Suprapubic skin (tissue), 4 donors: ENCODE data around the gene GRIN1. TPM values are rescaled to one million over a fixed set of nuclear protein-coding genes. Genes with fewer than 3 reads are reported as not detected.
A peak's percentile ranks its signal among the peaks of the same experiment; 100 is the strongest.

ENCODE experiments used
- DNase-seq, 2 donors: peaks; one replicate each; pipeline ENCODE4 v3.0.0-alpha.2; 2019; ENCODE audit warnings: low spot score in 2 of 2
- H3K27ac ChIP-seq: fragments of 200-600 bp; sonication (generic); one replicate; pipeline ENCODE4 v1.5.1; 2019
- H3K27me3 ChIP-seq: fragments of 200-600 bp; sonication (generic); one replicate; pipeline ENCODE4 v1.5.1; 2019
- H3K36me3 ChIP-seq: fragments of 200-600 bp; sonication (generic); one replicate; pipeline ENCODE4 v1.5.1; 2019
- H3K4me1 ChIP-seq: fragments of 200-600 bp; sonication (generic); one replicate; pipeline ENCODE4 v1.5.1; 2019
- H3K4me3 ChIP-seq: fragments of 200-600 bp; sonication (generic); one replicate; pipeline ENCODE4 v1.5.1; 2019; ENCODE audit warnings: mild to moderate bottlenecking
- H3K9me3 ChIP-seq: fragments of 200-600 bp; sonication (generic); one replicate; pipeline ENCODE4 v1.5.1; 2019
- EP300 ChIP-seq: sonication (generic); formaldehyde crosslinking; IDR thresholded peaks from one replicate; pipeline ENCODE4 v1.6.1; 2017; ENCODE audit warnings: antibody characterized with exemption
- POLR2A ChIP-seq, 2 donors: fragments of 450-650 bp; IDR thresholded peaks; one replicate each; pipeline ENCODE4 v1.6.1; 2017; ENCODE audit warnings: antibody characterized with exemption in 2 of 2, mild to moderate bottlenecking in 2 of 2, moderate library complexity in 2 of 2
- POLR2AphosphoS5 ChIP-seq, 3 donors: sonication (generic); formaldehyde crosslinking; IDR thresholded peaks; one replicate each; pipeline ENCODE4 v1.6.1; 2017; ENCODE audit warnings: antibody characterized with exemption in 3 of 3
- WGBS: methylation state at CpG from one replicate; pipeline ENCODE4 v1.1.5; 2018; 5-methylcytosine and 5-hydroxymethylcytosine counted together
- total RNA-seq, 4 donors: library from RNA; depleted of rRNA; stranded (reverse); fragments of >200 nt; gene quantifications; one replicate each; pipeline ENCODE4 v1.1.0, GENCODE V29; 2016
- TF ChIP-seq, protein P1 (sequence below), 2 donors: fragments of 200-600 bp in 1 of 2; fragments of 450-650 bp in 1 of 2; sonication (generic) in 1 of 2; IDR thresholded peaks; one replicate each; pipeline ENCODE4 v1.5.1; 2016 to 2019; ENCODE audit warnings: antibody characterized with exemption in 2 of 2, mild to moderate bottlenecking in 1 of 2, moderate library complexity in 1 of 2

GRIN1 gene
- total RNA-seq, 4 donors from 2014 or later, result 0.16 to 0.25 (median 0.16) TPM; not detected in 1

DNA sequence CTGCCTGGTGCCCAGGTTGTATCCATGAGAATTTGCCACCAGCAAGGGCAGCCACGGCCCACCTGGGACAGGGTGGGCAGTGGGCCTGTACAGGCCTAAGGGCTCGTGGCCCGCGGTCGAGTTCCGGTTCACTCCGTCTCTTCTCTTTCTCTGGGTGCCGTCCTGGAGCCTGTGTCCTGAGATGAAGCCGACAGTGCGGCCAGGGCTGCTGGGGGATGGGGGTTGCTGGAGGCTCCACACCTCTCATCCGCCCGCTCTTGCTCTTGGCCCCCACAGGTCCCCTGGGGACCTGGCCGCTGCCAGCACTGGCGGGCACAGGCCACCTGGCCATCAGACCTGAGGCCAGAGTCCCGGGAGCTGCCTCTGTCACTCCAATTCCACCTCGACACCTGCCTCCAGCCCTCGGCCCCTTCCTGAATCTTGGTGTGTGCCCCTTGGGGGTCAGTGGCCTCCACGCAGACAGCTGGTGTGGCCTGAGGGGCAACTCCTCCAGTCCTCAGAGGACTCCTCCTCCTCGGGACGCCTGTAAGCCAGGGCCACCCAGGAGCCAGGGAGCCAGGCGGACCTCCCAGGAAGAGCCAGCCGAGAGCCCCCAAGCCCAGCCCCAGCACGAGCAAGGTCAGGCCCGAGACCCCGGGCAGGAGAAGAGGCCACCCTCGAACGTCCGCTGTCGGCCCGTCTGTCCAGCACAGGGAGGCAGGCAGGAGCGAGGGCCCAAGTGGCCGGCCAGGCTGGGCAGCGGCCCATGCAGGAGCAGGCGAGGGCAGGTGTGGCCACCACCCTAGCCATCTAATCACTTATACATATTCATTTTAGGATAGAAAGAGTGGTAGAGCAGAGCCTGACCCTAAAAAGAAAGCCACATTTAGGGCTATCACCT, 25.7 kb downstream of the GRIN1 start:
- WGBS, result 73% methylated on average over 14 of the region's 34 CpGs
- Histone ChIP-seq H3K4me1 (peaks cover 53% of the 10 kb centered on the region), H3K27me3 (peaks cover 100% of the 10 kb centered on the region), H3K4me3 (no peak overlapping the region), H3K27ac (no peak overlapping the region), H3K36me3 (no peaks in the 10 kb centered on the region), H3K9me3 (no peaks in the 10 kb centered on the region)
- TF ChIP-seq POLR2AphosphoS5 (IDR thresholded peaks at IDR 0.05) (no peak), EP300 (no peak), POLR2A (IDR thresholded peaks at IDR 0.05) (no peak)
- TF ChIP-seq, protein P1, sequence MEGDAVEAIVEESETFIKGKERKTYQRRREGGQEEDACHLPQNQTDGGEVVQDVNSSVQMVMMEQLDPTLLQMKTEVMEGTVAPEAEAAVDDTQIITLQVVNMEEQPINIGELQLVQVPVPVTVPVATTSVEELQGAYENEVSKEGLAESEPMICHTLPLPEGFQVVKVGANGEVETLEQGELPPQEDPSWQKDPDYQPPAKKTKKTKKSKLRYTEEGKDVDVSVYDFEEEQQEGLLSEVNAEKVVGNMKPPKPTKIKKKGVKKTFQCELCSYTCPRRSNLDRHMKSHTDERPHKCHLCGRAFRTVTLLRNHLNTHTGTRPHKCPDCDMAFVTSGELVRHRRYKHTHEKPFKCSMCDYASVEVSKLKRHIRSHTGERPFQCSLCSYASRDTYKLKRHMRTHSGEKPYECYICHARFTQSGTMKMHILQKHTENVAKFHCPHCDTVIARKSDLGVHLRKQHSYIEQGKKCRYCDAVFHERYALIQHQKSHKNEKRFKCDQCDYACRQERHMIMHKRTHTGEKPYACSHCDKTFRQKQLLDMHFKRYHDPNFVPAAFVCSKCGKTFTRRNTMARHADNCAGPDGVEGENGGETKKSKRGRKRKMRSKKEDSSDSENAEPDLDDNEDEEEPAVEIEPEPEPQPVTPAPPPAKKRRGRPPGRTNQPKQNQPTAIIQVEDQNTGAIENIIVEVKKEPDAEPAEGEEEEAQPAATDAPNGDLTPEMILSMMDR (IDR thresholded peaks at IDR 0.05), result no peak
- no peak for DNase-seq

DNA sequence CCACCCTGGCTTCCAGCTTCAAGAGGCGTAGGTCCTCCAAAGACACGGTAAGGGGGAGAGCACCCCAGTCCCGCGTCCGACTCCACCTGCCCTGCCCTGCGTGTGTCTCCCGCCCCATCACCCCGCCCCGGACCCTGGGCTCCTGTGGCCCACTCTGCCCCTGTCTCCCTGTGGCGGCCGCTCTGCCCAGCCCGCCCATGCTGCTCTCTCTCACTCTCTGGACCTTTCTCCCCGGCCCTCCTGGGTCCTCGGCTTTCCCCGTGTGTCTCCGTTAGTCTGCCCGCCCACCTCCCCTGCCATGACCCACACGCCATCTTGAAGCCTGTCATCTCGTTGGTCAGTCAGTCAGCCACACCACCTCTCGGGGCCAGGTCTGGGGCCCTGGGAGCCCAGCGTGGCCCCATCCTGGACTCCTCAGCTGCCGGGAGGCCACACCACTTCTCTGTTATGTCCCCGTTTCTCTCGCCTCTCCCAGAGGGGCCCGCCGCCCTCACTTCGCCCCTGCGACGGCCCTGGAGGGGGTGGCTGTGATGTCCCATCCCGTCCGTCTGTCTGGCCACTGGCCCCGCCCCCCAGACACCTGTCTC, 26.4 kb downstream of the GRIN1 start:
- Histone ChIP-seq H3K4me3 (no peak overlapping the region), H3K27ac (no peak overlapping the region), H3K9me3 (no peaks in the 10 kb centered on the region), H3K27me3 (peaks cover 100% of the 10 kb centered on the region), H3K36me3 (no peaks in the 10 kb centered on the region), H3K4me1 (peaks cover 58% of the 10 kb centered on the region)
- WGBS, result 78% methylated on average over 27 of the region's 32 CpGs
- no peak for DNase-seq
- TF ChIP-seq POLR2AphosphoS5 (IDR thresholded peaks at IDR 0.05) (no peak), EP300 (no peak), POLR2A (IDR thresholded peaks at IDR 0.05) (no peak)
- TF ChIP-seq, protein P1 (IDR thresholded peaks at IDR 0.05), result no peak

DNA sequence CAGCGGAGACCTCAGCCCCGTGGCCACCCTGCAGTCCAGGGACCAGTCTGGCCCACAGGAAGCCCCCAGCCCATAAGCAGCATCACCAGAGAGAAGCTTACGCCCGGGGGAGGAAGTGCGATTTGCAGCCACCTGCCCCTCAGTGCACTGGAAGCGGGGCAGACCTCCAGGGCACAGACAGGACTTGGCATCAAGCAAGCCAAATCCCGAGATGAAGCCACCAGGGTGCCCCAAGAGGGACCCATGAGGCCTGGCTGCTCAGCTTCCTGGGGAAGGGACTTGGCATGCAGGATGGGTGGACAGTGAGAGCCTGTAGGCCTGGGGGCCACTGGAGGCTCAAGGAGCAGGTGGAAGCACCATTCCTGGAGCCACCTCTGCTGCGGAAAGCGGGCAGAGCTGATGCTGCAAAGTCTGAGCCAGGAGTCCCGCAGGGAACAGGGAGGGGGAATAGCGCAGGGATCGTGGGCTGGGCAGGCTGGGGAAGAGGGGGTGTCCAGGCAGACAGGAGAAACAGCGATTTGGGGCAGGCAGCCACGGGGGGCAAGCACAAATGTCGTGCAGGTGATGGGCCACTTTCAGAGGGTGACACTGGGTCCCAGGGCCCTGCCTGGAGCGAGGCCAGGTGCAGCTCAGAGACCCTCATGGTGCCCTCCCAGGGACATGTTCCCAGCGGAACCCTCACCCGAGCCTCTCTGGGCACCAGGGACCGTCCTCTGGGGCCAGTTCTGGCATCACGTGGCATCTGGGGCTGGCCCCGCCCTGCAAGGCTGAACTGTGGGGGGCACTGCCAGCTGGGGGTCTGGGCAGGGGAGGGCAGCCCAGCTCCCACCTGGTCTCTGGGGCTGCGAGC, 27.7 kb downstream of the GRIN1 start:
- Histone ChIP-seq H3K4me3 (peak overlapping the region; percentile 50), H3K27me3 (peaks cover 100% of the 10 kb centered on the region), H3K9me3 (no peaks in the 10 kb centered on the region), H3K36me3 (no peaks in the 10 kb centered on the region), H3K27ac (no peak overlapping the region), H3K4me1 (peaks cover 52% of the 10 kb centered on the region)
- DNase-seq, result no peak
- WGBS, result 66% methylated on average over 22 of the region's 22 CpGs
- TF ChIP-seq, protein P1 (IDR thresholded peaks at IDR 0.05), result no peak
- no peak for TF ChIP-seq POLR2A (IDR thresholded peaks at IDR 0.05)
- TF ChIP-seq EP300, result no peak
- no peak for TF ChIP-seq POLR2AphosphoS5 (IDR thresholded peaks at IDR 0.05)

DNA sequence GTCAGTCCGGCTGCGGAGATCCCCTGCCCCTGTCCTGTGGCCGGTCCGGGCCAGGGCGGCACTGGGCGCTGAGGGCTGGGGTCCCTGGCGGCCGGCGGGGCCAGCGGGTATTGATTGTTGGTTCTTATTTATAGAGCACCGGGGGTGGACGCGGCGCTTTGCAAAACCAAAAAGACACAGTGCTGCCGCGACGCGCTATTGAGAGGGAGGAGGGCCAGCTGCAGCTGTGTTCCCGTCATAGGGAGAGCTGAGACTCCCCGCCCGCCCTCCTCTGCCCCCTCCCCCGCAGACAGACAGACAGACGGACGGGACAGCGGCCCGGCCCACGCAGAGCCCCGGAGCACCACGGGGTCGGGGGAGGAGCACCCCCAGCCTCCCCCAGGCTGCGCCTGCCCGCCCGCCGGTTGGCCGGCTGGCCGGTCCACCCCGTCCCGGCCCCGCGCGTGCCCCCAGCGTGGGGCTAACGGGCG, 28.4 kb downstream of the GRIN1 start:
- DNase-seq, result no peak
- TF ChIP-seq, protein P1 (IDR thresholded peaks at IDR 0.05), result no peak
- TF ChIP-seq EP300, result no peak
- no peak for TF ChIP-seq POLR2AphosphoS5 (IDR thresholded peaks at IDR 0.05)
- TF ChIP-seq POLR2A (IDR thresholded peaks at IDR 0.05), result no peak
- Histone ChIP-seq H3K9me3 (no peaks in the 10 kb centered on the region), H3K27me3 (peaks cover 100% of the 10 kb centered on the region), H3K27ac (peak overlapping the region; percentile 79), H3K36me3 (no peaks in the 10 kb centered on the region), H3K4me1 (peaks cover 45% of the 10 kb centered on the region), H3K4me3 (peak overlapping the region; percentile 50)
- WGBS, result 29% methylated on average over 18 of the region's 44 CpGs
